Measurements from ENCODE around the gene NACC2.
"Not testable (repeated sequence)": the region's sequence is repeated elsewhere in the genome, so short reads cannot be mapped to it uniquely, and the experiment has no call there.

Gene NACC2

DNA sequence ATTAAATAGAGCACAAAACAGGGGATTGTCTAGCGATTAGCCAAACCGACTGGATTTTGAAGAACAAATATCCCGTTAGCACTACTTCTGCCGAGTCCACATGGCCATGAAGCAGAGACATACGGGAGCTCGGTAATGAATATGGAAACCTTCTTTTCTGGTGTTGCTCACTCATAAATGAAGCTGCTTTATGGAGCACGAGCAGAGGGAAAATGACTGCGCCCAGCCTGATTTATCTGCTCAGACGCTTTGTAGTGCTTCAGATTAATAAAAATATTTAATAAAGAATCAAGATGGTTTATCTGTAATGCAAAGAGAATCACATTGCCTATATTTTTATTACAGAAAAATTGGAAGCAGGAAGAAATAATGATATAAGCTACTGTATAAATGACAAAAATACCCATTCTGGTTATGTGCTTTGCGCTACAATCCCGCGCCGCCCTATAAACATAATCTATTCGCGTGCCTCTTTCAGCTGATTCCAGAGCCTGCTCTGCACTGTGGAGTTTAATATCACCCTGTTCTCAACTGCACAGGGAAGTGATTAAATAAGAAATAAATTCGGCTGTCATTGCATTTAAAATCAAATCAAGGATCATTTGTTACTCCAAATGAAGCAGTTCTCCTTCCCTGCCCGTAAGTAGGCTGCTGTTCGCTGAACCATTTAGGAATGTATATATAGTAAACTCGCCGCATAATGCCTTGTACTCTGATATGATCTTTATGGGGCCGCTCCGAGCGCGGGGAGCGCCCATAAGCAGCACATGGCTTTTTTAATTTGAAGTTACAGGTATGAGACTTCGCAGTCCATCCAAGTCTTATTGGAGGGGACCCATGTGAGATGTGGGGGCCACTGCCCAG lies 111.6 kb downstream of the NACC2 start:
- DNase-seq (ENCODE audit: low read depth in 3 of 3, low spot score in 1 of 3), result no peak

DNA sequence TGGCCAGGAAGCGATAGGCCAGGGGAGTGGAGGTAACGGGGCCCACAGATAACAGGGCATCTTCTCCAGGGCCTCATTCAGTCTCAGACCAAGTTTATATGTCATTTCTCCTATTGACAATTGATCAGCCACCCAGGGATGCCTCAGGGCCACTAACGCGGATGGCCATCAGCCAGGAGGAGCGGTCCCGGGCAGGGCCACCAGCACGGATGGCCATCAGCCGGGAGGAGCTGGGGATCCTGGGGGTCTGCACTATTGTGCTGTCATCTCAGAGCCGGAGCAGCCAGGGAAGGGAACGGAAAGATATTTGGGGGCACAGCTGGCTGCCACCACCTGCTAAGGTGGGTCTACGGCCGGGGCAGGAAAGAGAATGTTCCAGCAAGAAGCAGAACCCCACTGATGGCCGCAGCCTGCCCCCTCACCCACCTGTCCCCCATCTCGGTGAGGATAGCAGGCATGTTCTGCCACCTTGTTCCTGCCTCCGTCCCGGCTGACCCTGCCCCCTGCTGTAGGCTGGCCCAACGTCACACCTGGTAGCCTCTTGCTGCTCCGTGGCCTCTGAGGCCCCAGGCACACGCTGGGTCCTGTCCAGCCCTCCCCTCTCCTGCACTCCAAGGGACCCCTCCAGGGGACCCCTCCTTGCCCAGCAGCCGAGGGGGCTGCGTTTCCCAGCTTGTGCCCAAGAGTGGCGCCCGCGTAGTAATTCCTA lies 112.4 kb downstream of the NACC2 start:
- DNase-seq (ENCODE audit: low read depth in 3 of 3, low spot score in 1 of 3), result no peak

DNA sequence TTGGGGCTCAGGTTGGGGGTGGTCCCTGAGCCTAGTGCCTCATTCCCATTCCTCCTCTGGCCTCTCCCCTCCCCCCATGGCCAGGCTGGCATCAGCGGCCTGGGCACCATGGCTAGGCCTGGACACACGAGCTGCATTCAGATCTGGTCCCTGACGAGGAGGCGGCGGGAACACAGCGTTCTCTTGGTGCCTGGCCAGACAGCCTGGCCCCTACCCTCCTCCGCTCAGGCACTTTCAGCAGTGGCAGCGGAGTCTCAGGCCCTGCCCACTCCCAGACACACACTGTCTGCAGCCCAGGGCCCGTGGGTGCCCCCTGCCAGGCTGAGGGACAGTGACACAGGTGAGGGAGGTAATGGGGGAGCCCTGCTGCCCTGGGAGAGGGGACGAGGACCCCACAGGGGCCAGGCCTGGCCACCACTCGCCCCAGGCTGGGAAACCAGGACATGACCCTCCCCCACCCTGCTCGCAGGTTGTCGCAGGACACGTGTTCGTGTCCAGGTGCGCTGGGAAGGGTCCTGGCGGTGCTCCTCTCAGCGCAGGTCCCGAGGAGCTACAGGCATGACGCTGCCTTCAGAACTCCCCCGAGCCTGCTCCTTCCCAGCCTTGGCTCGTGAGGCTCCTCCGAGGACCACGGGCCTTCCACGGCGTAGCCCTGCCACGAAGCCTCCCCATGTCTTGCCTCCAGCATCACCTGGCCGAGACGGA lies 114.0 kb downstream of the NACC2 start:
- no peak for DNase-seq (ENCODE audit: low read depth in 3 of 3, low spot score in 1 of 3)

DNA sequence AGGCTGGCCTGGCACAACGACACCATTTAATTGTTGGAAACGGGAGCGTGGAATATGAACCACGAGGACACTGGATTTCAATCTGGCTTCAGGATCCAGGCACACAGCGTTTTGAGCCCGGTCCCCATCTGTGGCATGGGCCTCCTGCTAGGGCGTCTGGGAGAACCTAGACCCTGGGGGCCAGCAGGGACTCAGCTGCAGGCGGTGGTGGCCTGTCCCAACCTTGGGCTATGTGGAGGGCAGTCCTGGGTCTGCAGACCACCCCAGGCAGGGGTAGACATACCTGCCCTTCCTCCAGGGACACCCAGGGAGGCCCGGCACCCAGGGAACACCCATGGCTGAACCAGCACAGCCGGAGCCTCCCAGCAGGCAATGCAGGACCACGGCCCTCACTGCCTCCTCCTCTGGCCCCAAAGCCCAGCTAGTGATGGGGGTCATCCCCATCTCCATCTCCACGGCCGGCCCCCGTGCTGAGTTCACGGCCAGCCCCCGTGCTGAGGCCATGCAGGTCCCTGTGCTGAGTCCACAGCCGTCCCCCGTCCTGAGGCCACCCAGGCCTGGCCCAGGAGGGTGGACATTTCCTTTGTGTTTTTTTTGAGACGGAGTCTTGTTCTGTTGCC lies 115.4 kb downstream of the NACC2 start:
- no peak for DNase-seq (ENCODE audit: low read depth in 3 of 3, low spot score in 1 of 3)

DNA sequence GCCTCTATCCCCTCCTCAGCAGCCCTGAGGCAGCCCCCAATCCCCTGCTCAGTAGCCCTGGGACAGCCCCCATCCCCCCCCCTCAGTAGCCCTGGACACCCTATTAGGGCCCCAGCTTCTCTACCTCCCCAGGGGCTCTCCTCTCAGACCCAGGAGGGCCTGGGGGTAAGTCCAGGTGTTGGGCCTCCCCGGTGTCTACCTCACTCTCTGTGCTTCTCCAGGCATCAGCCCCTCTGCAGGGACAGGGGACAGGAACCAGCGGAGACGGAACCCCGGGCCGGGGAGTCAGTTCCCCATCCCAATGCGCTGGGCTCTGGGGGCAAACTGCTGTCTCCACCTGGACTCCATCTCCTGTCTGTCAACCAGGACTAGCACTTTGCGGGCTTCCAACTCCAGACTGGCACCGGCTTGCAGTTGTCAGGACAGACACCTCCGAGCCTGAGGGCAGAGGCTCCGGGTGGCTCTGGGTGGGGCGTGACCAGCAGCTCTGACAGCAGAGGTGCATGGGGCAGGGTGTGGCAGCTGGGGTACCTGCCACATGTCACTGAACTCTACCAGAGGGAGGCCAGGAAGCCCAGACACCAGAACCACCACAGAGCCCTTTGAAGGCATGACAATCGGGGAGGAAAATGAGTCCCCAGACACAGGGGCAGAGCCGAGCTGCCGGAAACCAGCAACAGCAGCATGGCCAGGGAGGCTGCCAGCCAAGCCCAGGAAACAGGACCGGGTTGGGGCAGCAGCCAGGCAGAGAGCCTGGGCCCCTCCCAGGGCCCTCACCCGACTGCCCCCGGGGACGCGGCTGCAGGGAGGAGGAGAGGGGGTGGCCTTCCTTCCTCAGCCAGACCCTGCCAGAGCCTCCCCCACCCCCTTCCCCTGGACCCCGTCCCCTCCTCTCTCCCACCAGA lies 116.2 kb downstream of the NACC2 start:
- DNase-seq (ENCODE audit: low read depth in 3 of 3, low spot score in 1 of 3), result peak in 2 of 3 donors; percentile 36 to 44

DNA sequence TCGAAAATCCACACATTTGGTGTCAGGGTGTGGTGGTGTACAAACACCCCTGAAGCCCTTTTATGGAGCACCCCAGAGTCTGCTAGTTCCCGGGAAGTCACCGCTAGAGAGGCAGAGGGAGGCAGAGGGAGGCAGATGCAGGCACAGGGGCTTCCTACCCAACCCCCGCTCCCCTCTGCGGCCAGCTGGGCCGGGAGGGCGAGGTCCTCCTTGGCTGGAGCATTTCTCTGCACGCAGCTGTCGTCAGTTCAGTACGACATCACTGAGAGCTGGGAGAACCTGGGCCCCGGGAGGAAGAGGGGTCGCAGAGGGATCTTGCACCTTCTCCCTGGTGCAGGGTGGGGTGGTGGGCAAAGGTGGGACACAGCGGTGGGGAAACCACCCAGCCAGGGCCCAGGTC lies 118.1 kb downstream of the NACC2 start:
- no peak for DNase-seq (ENCODE audit: low read depth in 3 of 3, low spot score in 1 of 3)

DNA sequence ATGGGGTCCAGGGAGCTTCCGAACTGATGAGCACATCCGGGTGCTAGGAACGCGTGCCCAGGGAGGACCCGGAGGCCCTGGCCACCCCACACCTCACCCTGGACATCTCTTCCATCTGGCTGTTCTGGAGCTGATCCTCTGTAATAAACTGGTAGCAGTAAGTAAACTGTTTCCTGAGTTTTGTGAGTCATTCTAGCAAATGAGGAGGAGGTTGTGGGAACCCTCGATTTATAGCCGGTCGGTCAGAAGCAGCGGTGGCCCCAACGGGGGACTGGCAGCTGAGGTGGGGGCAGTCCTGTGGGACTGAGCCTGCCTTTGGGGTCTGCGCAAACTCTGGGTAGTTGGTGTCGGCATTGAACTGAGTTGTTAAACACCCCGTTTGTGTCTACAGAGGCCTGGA lies 118.6 kb downstream of the NACC2 start:
- no peak for DNase-seq (ENCODE audit: low read depth in 3 of 3, low spot score in 1 of 3)

DNA sequence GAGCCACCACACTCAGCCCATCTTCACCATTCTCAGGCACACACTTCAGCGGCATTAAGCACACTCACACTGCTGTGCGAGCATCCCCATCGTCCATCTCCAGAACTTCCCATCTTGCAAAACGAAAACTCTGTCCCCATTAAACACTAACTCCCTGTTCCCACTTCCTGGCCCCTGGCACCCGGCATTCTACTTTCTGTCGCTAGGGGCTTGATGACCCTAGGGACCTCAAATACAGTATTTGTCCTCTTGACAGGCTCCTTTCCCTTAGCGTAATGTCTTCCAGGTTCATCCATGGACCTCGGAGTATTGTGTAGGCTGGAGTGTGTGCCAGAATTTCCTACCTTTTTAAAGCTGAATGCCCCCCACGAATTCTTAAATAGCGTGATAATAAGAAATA lies 119.3 kb downstream of the NACC2 start:
- no peak for DNase-seq (ENCODE audit: low read depth in 3 of 3, low spot score in 1 of 3)

DNA sequence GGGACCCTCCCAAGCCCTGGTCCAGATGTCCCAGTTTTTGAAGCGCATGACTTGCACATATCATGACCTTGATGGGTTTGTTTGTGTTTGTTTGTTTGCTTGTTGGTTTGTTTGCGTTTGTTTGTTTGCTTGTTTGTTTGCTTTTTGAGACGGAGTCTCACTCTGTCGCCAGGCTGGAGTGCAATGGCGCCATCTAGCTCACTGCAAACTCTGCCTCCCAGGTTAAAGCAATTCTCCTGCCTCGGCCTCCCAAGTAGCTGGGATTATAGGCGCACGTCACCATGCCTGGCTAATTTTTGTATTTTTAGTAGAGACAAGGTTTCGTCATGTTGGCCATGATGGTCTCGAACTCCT lies 120.9 kb downstream of the NACC2 start:
- DNase-seq (ENCODE audit: low read depth in 3 of 3, low spot score in 1 of 3), result no peak

DNA sequence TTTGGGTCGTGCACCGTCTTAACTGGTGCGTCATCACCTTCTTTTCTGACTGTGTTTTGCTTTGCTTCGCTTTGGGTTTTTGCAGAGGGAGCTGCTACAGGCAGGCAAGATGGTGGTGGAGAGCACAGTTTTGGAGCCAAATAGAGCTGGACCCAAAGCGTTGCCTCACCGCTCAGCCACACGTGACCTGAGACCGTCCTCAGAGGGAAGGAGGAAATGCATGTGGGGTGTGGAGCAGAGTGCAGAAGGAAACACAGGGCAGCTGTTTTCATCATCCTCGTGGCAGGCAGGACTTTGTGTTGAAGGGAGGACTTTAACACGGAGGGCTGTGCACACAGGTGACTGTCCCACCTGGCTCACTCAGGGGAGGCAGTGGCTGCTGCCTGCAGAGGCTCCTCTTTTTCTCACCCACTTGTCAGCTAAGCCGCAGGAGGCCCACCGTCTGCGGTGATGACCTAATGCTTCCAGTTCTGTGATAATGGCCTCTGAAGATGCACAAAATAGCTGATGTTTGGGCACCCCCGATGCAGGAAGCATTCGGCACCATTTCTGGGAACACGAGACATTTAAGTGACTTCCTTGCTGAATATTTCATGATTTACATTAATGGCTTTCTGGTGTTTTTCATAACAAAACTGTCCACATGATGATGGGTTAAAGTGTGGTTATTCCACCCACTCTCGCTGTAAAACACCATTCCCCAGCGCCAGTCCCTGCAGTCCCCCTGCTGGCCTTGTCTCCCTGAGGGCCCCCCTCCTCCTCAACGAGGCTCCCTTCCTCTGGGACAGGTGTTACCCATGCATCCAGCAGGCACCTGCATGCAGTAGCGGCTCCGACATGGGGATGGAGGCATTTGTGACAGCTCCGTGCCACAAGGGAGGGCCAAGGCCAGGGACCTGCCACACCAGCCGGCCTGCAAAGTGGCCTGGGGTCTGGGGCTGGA lies 121.5 kb downstream of the NACC2 start:
- no peak for DNase-seq (ENCODE audit: low read depth in 3 of 3, low spot score in 1 of 3)

DNA sequence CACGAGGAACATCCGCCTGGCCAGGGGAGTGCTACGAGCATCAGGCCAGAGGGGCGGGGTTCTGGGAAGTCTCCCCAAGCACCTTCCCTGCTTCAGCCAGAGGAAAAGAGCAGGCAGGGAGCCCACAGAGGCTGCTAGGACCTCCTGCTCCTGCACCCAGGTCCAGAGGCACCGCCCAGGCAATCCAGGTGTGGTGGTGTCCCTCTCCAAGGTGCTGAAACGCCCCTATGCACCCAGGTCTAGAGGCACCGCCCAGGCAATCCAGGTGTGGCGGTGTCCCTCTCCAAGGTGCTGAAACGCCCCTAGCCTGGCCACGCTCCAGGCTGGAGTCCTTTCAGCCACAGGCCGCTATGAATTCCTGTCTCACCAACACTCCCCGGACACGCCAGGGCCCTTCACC lies 123.2 kb downstream of the NACC2 start:
- DNase-seq (ENCODE audit: low read depth in 3 of 3, low spot score in 1 of 3), result no peak

DNA sequence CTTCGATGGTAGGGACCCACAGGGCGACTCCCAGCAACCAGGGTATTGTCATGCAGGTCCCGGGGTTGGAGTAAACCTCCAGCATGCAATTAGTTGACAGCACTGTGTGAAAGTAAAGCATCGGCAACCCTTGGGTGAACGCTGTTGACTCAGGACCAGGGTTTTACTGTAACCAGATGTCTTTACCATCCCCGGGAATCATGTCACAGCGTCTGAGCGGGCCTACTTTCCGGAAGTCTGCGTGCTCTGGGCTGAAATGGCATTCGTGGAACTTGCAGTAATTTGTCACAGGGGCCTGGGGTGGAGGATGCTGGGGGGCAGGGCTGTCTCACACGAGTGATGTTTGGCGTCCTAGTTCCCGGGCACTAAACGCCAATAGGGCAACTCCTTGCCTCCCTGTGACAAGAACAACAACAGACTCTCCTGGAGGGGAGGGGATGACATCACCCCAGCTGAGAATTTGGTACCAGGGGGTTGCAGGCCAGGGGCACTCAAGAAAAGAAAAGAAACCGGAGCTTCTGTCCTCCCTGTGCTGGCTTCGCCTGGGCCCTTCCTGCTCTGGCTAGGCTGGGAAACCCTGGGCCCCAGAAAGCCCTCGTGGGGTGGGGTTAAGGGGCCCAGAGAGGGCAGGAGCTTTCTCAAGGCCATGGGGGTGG lies 123.8 kb downstream of the NACC2 start:
- DNase-seq (ENCODE audit: low read depth in 3 of 3, low spot score in 1 of 3), result no peak

DNA sequence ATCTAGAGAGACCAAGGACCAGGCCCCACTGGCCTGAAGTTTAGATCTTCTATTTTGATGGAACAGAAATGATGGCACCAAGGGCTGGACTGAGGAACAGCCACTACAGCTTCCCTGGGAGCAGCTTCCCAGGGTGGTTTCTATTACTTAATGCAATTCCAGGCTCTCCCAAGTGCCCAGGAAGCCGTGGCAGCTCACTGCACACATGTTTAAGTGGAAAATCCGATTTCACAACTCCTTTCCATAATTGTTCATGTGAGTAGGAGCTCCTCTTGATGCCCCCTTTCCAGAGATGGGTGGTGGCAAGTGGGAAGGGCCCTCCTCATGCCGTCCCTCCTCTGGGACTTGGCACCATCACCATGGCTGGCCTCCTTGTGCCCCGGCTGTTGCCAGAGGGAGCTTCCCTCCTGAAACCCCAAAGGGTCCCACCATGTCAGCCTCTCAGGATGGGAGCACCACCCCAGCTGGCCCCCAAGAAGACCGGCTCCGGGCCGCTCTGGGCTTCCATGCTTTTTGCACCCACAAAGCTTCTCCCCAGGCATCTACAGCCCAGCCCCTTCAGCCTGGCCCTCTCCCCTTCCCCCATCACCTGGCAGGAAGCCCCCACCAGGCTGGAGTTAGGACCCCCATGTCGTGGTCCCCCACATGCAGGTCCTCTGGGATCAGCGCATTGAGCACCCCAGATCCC lies 124.8 kb downstream of the NACC2 start:
- no peak for DNase-seq (ENCODE audit: low read depth in 3 of 3, low spot score in 1 of 3)

DNA sequence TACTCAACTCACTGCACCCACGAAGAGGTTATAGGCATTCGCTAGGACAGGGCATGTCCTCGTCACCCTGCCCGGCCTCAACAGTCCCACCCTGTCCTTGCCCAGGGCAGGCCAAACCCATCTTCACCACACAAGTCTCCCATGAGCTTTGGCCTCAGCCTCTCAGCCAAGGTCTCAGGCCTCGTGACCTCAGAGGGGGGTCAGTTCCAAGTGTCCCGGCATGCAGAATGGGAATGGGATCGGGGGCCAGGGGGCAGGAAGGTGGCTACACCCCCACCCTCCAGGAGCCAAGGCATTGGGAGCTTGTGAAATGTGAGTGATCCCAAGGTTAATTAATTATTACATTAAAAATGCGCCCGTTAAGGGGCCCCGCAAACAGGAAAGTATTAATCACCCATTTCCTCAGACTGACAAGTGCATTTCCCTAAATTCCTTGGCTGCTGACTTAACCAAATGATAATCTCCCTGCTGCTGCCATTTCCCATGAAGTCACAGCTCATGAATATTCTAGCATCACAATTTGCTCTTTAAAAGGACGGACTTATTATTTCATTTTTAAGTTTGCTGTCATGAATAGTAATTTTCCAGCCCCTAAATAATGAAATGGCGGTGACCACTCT lies 125.9 kb downstream of the NACC2 start:
- DNase-seq (ENCODE audit: low read depth in 3 of 3, low spot score in 1 of 3), result no peak

DNA sequence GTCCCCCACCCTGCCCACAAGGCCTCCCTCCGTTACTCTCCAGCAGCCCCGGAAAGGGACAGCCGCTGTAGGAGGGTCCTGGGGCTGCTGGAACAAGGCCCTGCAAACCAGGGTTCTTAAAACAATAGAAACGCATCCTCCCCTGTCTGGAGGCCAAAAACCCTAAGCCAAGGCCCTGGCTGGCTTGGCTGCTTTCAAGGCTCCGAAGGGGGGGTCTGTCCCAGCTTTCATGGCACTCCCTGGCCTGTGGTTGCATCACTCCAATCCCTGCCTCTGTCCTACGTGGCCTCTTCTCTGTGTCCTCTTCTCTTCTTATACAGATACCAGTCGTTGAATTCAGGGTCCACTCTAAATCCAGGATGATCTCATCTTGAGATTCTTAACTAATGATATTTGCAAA lies 126.5 kb downstream of the NACC2 start:
- DNase-seq (ENCODE audit: low read depth in 3 of 3, low spot score in 1 of 3), result no peak

DNA sequence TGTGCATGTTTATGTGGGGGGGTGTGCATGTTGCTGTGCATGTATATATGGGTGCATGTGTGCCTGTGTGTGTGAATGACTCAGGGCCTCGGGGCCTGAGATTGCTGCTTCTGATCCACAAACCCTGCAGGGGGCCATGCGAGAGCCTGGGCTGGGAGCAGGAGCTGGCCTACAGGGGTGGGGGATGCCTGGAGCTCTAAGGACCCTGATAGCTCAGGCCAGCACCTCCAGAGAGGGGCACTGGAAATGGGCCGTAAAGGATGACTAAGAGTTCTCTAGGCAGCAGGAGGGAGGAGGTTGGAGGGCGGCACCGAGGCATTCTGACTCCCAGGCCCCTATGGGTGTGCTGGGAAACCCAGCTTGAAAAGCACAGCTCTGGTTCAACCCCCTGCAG lies 127.0 kb downstream of the NACC2 start:
- no peak for DNase-seq (ENCODE audit: low read depth in 3 of 3, low spot score in 1 of 3)

DNA sequence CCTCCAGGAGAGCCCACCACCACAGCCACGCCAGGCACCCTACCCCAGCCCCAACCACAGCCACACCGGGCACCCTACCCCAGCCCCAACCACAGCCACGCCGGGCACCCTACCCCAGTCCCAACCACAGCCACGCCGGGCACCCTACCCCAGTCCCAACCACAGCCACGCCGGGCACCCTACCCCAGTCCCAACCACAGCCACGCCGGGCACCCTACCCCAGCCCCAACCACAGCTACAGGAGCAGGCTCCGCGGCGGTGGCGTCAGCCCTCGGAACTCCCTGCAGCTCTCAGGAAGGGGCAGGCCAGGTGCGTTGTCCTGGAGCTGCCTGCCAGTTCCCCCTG lies 128.2 kb downstream of the NACC2 start:
- not testable (repeated sequence) for DNase-seq (ENCODE audit: low read depth in 3 of 3, low spot score in 1 of 3)

DNA sequence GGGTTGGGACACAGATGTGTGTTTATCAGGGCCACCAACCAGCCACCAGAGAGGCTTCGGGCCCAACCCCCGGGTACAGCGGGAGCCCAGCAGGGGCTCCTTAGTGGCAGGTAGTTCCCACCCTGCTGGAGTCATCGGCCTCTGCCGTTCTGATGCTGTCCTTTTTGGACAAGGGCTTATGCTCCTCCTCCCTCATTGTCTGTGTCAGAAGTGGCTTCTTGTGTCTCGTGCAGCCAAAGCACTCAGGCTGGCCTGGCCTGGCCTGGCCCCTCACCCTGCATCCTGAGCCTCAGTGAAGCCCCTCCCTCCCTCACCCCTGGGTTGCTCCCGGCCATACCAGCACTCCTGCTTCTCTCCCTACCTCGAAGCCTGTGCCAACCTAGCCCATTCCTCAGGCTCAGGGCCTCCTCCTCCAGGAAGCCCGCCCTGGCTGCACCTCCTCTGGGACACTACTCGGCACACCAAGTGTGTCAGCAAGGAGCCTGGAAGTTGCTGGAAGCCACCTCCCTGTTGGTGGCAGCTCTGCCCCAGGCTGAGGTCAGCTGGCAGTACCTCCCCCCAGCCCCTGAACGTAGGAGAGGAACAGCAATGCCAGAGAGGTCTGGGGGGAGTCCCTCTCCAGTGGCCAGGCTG lies 129.8 kb downstream of the NACC2 start:
- no peak for DNase-seq (ENCODE audit: low read depth in 3 of 3, low spot score in 1 of 3)

Measured in stimulated activated CD4-positive, alpha-beta T cell treated with anti-CD3 and anti-CD28 coated beads, TNF-alpha, amount 100 ng/mL, for 1 hour (primary cell).